ENCODE results near the gene NBEAL2.

DNA sequence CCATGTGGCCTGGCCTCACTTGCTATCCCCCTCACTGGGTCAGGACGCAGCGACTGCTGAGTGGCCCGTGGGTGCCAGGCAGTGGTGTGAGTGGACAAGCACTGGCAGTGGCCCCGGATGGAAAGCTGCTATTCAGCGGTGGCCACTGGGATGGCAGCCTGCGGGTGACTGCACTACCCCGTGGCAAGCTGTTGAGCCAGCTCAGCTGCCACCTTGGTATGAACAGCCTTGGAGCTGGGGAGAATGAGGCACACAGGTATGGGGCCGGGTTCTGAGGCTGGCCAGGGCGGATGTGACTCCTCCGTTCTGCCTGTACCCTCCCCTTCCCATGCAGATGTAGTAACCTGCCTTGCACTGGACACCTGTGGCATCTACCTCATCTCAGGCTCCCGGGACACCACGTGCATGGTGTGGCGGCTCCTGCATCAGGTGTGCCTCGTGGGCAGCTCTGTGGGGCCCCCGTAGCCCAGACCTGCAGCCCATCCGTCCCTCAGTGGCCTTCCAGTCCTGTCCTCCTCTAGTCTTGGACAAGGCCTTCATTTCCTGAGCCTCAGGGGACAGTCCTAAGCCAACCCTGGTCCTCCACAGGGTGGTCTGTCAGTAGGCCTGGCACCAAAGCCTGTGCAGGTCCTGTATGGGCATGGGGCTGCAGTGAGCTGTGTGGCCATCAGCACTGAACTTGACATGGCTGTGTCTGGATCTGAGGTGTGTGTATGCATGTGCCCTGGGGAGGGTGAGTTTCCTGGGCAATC lies 28.2 kb downstream of the NBEAL2 start:
- TF ChIP-seq, protein P1, sequence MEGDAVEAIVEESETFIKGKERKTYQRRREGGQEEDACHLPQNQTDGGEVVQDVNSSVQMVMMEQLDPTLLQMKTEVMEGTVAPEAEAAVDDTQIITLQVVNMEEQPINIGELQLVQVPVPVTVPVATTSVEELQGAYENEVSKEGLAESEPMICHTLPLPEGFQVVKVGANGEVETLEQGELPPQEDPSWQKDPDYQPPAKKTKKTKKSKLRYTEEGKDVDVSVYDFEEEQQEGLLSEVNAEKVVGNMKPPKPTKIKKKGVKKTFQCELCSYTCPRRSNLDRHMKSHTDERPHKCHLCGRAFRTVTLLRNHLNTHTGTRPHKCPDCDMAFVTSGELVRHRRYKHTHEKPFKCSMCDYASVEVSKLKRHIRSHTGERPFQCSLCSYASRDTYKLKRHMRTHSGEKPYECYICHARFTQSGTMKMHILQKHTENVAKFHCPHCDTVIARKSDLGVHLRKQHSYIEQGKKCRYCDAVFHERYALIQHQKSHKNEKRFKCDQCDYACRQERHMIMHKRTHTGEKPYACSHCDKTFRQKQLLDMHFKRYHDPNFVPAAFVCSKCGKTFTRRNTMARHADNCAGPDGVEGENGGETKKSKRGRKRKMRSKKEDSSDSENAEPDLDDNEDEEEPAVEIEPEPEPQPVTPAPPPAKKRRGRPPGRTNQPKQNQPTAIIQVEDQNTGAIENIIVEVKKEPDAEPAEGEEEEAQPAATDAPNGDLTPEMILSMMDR (IDR thresholded peaks at IDR 0.05; ENCODE audit: insufficient read depth, low read depth, low read length), result no peak
- TF ChIP-seq EZH2 (IDR thresholded peaks at IDR 0.05; ENCODE audit: insufficient read depth, low read length), result no peak

Data from astrocyte (in vitro differentiated cells and primary cell).